ENCODE measurements around the gene SETD3. TPM values are rescaled to one million over a fixed set of nuclear protein-coding genes. Genes with fewer than 3 reads are reported as not detected.

SETD3 gene
- total RNA-seq, 4 donors from 2014 or later: 135 to 170 (median 148) TPM

GRCh38 chr14:99478128-99478527, 2.5 kb downstream of the SETD3 start:
- Histone ChIP-seq H3K9me3 (no peaks in the 10 kb centered on the region), H3K4me1 (peaks cover 29 to 68% (median 61%) of the 10 kb centered on the region in 4 donors), H3K27me3 (no peaks in the 10 kb centered on the region), H3K36me3 (no peaks in the 10 kb centered on the region), H3K27ac (replicated peaks in 1 of 4) (peak overlapping the region in 2 of 4 donors; percentile 93 to 98), H3K4me3 (no peak overlapping the region)
- WGBS: 75% methylated on average over 4 of the region's 4 CpGs
- TF ChIP-seq POLR2AphosphoS5 (IDR thresholded peaks at IDR 0.05): no peak
- no peak for TF ChIP-seq CTCF (IDR thresholded peaks at IDR 0.05)
- TF ChIP-seq POLR2A (IDR thresholded peaks at IDR 0.05; ENCODE audit: low read depth): no peak
- no peak for TF ChIP-seq EP300 (IDR thresholded peaks at IDR 0.05)
- intact Hi-C loops (cut with DNase I): no loop called here
- no peak for DNase-seq (ENCODE audit: extremely low spot score)

GRCh38 chr14:99476864-99477263, 3.8 kb downstream of the SETD3 start:
- Histone ChIP-seq H3K27me3 (no peaks in the 10 kb centered on the region), H3K4me1 (peaks cover 17 to 57% (median 50%) of the 10 kb centered on the region in 4 donors), H3K4me3 (no peak overlapping the region), H3K9me3 (no peaks in the 10 kb centered on the region), H3K27ac (replicated peaks in 1 of 4) (no peak overlapping the region), H3K36me3 (no peaks in the 10 kb centered on the region)
- intact Hi-C loops (cut with DNase I): no loop called here
- DNase-seq (ENCODE audit: extremely low spot score): no peak
- 52% methylated on average over 1 of the region's 1 CpG for WGBS
- no peak for TF ChIP-seq POLR2A (IDR thresholded peaks at IDR 0.05; ENCODE audit: low read depth)
- no peak for TF ChIP-seq CTCF (IDR thresholded peaks at IDR 0.05)
- TF ChIP-seq POLR2AphosphoS5 (IDR thresholded peaks at IDR 0.05): no peak
- no peak for TF ChIP-seq EP300 (IDR thresholded peaks at IDR 0.05)

GRCh38 chr14:99475660-99476059, 5.0 kb downstream of the SETD3 start:
- no peak for DNase-seq (ENCODE audit: extremely low spot score)
- no peak overlapping the region for H3K4me3 ChIP-seq
- no peaks in the 10 kb centered on the region for H3K9me3 ChIP-seq
- intact Hi-C loops (cut with DNase I): no loop called here
- H3K36me3 ChIP-seq: no peaks in the 10 kb centered on the region
- H3K27me3 ChIP-seq: no peaks in the 10 kb centered on the region
- no peak for TF ChIP-seq POLR2A (IDR thresholded peaks at IDR 0.05; ENCODE audit: low read depth)
- no peak for TF ChIP-seq EP300 (IDR thresholded peaks at IDR 0.05)
- no peak for TF ChIP-seq CTCF (IDR thresholded peaks at IDR 0.05)
- no peak for TF ChIP-seq POLR2AphosphoS5 (IDR thresholded peaks at IDR 0.05)
- WGBS: 83% methylated on average over 2 of the region's 2 CpGs
- H3K27ac ChIP-seq (replicated peaks in 1 of 4): peak overlapping the region in 2 of 4 donors; percentile 9 to 34
- H3K4me1 ChIP-seq: peaks cover 17 to 61% (median 50%) of the 10 kb centered on the region in 4 donors

GRCh38 chr14:99475179-99475578, 5.5 kb downstream of the SETD3 start:
- 42% methylated on average over 9 of the region's 9 CpGs for WGBS
- H3K27me3 ChIP-seq: no peaks in the 10 kb centered on the region
- no peaks in the 10 kb centered on the region for H3K36me3 ChIP-seq
- H3K4me1 ChIP-seq: peaks cover 17 to 61% (median 52%) of the 10 kb centered on the region in 4 donors
- no peak overlapping the region for H3K4me3 ChIP-seq
- no peak for DNase-seq (ENCODE audit: extremely low spot score)
- no peaks in the 10 kb centered on the region for H3K9me3 ChIP-seq
- intact Hi-C loops (cut with DNase I): no loop called here
- peak overlapping the region in 2 of 4 donors; percentile 9 to 34 for H3K27ac ChIP-seq (replicated peaks in 1 of 4)
- TF ChIP-seq POLR2AphosphoS5 (IDR thresholded peaks at IDR 0.05): peak in 1 of 2 donors; percentile 9
- peak in 1 of 3 experiments; percentile 29 for TF ChIP-seq CTCF (IDR thresholded peaks at IDR 0.05)
- no peak for TF ChIP-seq EP300 (IDR thresholded peaks at IDR 0.05)
- no peak for TF ChIP-seq POLR2A (IDR thresholded peaks at IDR 0.05; ENCODE audit: low read depth)

- no peak overlapping the region for H3K4me3 ChIP-seq
- H3K27me3 ChIP-seq: no peaks in the 10 kb centered on the region
- intact Hi-C loops (cut with DNase I): no loop called here
- 75% methylated on average over 3 of the region's 3 CpGs for WGBS
- no peaks in the 10 kb centered on the region for H3K9me3 ChIP-seq
- DNase-seq (ENCODE audit: extremely low spot score): no peak
- peaks cover 12 to 59% (median 47%) of the 10 kb centered on the region in 4 donors for H3K4me1 ChIP-seq
- H3K27ac ChIP-seq (replicated peaks in 1 of 4): no peak overlapping the region
- TF ChIP-seq POLR2AphosphoS5 (IDR thresholded peaks at IDR 0.05): no peak
- no peak for TF ChIP-seq EP300 (IDR thresholded peaks at IDR 0.05)
- no peak for TF ChIP-seq CTCF (IDR thresholded peaks at IDR 0.05)
- TF ChIP-seq POLR2A (IDR thresholded peaks at IDR 0.05; ENCODE audit: low read depth): no peak
- no peaks in the 10 kb centered on the region for H3K36me3 ChIP-seq
These were observed 7.2 kb downstream of the SETD3 start for GRCh38 chr14:99473458-99473857.
